Esophagus muscularis mucosa (tissue), 4 donors: ENCODE measurements around the gene ZNF91.

ENCODE experiments used
- CTCF ChIP-seq, 3 experiments: fragments of 200-600 bp in 2 of 3; fragments of 450-650 bp in 1 of 3; sonication (generic) in 2 of 3; IDR thresholded peaks; one replicate each; pipeline ENCODE4 v1.5.1; 2017 to 2019; ENCODE audit warnings: antibody characterized with exemption in 3 of 3, mild to moderate bottlenecking in 2 of 3, moderate library complexity in 1 of 3
- EP300 ChIP-seq: sonication (generic); formaldehyde crosslinking; IDR thresholded peaks from one replicate; pipeline ENCODE4 v1.6.1; 2017; ENCODE audit warnings: antibody characterized with exemption
- POLR2A ChIP-seq: fragments of 450-650 bp; IDR thresholded peaks from one replicate; pipeline ENCODE4 v1.6.1; 2017; ENCODE audit warnings: antibody characterized with exemption, moderate library complexity, mild to moderate bottlenecking, low read depth
- POLR2AphosphoS5 ChIP-seq, 2 donors: sonication (generic); formaldehyde crosslinking; IDR thresholded peaks; one replicate each; pipeline ENCODE4 v1.6.1; 2017; ENCODE audit warnings: antibody characterized with exemption in 2 of 2

- TF ChIP-seq CTCF (IDR thresholded peaks at IDR 0.05) = no peak
- no peak for TF ChIP-seq POLR2A
- TF ChIP-seq POLR2AphosphoS5 (IDR thresholded peaks at IDR 0.05) = no peak
- no peak for TF ChIP-seq EP300
These were observed 5.9 kb upstream of the ZNF91 start for GRCh38 chr19:23401086-23401610.
